ENCODE results near the gene SEMA4D.

GRCh38 chr9:89342213-89342612 is 155.7 kb downstream of the SEMA4D start:
- no peak for TF ChIP-seq CTCF (IDR thresholded peaks at IDR 0.05)
- TF ChIP-seq ZFX (IDR thresholded peaks at IDR 0.05; ENCODE audit: borderline replicate concordance), result no peak
